NCI-H146 treated with DMSO at 0.1 percent for 48 hours (cell line): Measurements from ENCODE around the gene DNAJC4.
A peak's percentile ranks its signal among the peaks of the same experiment; 100 is the strongest.

ENCODE experiments used
- DNase-seq: peaks from one replicate; lab custom pipeline; 2025; ENCODE audit not compliant: unreplicated experiment; lab: John Stamatoyannopoulos, UW

The DNAJC4 gene

GRCh38 chr11:64208086-64208795, 22.1 kb upstream of the DNAJC4 start:
- no peak for DNase-seq

DNA sequence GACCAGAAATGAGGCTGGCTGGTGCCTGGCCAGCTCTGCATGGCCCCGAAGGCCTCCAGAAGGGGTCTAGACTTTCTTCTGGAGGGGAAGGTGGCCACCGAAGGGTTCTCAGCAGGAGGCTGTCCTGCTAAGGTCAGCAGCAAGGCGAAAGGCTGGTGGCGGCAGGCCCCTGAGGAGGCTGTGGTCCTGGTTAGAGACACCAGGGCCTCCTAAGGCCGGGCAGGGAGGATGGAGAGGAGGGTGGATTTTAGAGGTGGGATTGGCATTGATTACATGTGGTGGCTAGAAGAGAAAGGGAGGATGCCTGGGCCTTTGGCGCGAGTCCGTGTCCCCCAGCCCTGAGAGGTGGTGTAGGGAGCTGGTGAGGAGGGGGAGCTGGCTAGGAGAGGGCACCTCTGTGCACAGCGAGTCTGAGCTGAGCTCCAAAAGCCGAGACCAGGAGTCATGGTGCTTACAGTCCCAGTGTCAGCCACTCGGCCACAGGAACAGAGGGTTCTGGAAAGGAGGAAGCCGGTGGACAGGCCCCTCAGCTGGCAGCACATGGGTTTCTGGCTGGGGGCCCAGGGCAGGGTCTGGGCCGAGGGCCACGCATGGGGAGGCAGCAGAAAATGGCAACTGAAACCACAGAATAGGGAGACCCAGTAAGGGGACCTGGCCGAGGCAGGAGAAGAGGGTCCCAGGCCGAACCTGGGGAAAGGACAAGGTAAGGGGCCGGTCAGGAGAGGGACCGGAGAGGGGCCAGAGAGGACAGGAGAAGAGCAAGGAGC, 21.4 kb upstream of the DNAJC4 start:
- DNase-seq = no peak

DNA sequence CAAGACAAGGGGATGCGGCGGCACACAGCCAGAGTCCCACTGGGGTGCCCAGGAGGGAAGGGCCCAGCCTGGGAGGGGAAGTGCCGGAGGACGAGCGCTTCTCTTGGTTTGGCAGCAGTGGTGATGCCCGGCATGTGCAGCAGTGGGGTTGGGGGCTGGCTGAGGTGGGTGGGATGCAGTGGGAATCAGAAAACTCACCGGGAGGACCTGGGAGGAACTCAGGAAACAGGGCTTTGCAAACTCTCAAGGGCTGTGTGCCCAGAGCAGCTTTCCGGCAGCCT, 20.8 kb upstream of the DNAJC4 start:
- no peak for DNase-seq

GRCh38 chr11:64210301-64211020, 19.9 kb upstream of the DNAJC4 start:
- DNase-seq = no peak

DNA sequence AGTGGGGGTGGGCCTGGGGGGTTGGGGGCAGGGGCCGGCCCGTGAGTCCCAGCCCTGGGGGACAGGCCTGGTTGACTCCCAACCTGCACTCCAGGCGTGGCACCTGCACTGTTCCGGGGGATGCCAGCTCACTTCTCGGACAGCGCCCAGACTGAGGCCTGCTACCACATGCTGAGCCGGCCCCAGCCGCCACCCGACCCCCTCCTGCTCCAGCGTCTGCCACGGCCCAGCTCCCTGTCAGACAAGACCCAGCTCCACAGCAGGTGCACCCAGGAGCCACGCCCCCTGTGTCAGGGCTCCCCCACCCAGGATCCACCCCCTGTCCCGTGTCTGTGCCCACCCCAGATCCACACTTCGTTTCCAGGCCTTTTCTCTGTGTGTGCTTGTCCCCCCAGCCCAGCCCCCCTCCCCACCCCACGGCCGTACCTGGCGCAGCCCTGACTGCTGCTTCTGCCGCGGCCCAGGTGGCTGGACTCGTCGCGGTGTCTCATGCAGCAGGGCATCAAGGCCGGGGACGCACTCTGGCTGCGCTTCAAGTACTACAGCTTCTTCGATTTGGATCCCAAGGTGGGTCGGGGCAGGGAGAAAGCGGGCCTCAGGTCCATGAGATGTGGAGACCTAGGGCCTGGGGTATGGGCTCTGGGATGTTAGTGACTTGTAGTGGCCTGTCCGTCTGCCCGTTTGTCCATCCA, 19.0 kb upstream of the DNAJC4 start:
- DNase-seq = no peak

DNA sequence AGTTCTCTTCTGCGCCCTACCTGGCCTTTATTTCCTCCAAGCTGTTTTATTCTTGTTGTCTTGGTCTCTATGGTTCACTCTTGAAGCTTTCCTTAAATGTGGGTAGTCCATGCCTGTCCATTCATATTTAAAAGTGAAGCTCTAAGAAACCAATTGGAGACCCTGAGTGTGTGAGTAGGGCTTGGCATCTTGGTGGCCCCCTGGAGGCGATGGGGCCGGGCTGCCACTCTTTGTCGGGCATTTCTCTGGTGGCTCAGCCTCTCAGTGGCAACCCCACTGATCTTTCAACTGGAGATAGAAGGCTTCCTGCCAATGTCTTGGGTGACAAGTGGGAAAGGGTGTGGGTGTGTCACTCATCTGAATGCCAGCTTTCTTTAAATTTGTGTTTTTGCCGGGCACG, 13.5 kb upstream of the DNAJC4 start:
- DNase-seq = no peak

DNA sequence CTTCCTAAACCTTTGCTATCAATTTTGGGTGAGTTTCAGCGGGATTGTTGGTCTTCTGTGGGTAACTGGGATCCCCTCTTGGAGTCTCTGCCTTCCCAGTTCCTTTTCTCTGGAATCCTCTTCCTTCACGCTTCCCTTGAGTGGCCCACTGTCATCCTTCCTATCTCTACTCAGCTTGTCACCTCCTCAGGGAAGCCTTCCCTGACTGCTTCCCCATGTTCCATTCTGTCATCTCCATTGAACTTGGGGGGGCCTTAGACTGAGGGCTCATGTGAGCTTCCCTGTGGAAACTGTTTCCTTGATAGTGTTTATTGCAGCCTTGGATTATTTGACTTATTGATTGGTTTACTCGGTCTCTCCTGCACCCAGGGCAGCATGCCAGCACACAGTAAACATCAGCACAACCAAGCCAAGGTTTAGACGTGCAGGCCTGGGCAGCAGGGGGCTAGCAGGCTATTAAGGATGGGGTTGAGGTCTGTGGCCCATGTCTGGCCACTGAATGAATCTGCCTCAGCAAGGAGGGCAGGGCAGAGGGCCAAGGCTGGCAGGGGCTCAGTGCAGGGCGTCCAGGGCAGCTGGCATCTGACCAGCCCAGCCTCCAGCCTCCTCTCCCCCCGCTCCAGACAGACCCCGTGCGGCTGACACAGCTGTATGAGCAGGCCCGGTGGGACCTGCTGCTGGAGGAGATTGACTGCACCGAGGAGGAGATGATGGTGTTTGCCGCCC, 11.6 kb upstream of the DNAJC4 start:
- DNase-seq = no peak

DNA sequence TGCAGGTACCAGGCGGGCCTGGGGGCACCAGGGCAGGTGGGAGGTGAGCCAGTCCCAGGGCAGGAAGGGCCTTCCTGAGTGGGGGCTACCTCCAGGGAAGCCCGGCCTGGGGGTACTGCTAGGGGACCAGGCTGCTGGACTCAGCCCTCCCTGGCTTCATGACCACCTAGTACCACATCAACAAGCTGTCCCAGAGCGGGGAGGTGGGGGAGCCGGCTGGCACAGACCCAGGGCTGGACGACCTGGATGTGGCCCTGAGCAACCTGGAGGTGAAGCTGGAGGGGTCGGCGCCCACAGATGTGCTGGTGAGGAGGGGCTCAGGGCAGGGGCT, 11.0 kb upstream of the DNAJC4 start:
- DNase-seq = no peak

DNA sequence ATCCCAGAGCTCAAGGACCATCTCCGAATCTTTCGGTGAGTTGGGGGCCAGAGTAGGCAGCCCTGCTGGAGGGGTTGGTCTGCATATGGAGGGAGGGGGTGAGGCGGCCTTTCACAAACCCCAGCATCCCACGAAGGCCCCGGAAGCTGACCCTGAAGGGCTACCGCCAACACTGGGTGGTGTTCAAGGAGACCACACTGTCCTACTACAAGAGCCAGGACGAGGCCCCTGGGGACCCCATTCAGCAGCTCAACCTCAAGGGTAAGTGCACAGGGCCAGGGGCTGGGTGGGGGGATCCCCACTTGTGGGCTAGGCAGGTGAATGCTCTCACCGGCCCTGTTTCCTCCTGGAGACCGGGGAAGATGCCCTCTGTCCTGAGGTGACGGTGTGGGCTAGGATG, 10.6 kb upstream of the DNAJC4 start:
- no peak for DNase-seq

- no peak for DNase-seq
Measured at GRCh38 chr11:64220271-64220670, 10.1 kb upstream of the DNAJC4 start.

DNA sequence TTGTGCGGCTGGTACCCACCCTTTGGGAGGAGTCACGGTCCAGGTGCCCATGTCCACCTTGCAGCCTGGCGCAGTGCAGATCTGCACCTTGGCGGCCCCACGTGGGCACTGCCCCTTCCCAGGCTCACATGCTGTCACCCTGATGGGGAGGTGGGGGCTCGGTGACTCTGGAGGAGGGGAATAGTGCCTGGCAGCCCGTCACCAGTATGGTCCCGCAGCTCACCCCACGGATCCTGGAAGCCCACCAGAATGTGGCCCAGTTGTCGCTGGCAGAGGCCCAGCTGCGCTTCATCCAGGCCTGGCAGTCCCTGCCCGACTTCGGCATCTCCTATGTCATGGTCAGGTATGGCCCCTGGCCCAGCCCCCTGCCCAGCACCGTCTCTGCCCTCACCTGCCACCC, 9.6 kb upstream of the DNAJC4 start:
- no peak for DNase-seq

- no peak for DNase-seq
Measured at GRCh38 chr11:64222651-64223000, 7.7 kb upstream of the DNAJC4 start.

DNA sequence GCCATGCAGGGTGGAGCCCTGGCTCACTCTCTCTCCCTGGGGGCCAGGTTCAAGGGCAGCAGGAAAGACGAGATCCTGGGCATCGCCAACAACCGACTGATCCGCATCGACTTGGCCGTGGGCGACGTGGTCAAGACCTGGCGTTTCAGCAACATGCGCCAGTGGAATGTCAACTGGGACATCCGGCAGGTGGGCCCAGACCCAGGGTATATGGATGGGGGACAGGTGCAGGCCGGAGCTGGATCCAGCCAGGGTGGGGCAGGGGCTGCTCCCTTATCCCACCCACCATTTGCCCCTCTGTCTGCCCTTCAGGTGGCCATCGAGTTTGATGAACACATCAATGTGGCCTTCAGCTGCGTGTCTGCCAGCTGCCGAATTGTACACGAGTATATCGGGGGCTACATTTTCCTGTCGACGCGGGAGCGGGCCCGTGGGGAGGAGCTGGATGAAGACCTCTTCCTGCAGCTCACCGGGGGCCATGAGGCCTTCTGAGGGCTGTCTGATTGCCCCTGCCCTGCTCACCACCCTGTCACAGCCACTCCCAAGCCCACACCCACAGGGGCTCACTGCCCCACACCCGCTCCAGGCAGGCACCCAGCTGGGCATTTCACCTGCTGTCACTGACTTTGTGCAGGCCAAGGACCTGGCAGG, 7.2 kb upstream of the DNAJC4 start:
- no peak for DNase-seq

DNA sequence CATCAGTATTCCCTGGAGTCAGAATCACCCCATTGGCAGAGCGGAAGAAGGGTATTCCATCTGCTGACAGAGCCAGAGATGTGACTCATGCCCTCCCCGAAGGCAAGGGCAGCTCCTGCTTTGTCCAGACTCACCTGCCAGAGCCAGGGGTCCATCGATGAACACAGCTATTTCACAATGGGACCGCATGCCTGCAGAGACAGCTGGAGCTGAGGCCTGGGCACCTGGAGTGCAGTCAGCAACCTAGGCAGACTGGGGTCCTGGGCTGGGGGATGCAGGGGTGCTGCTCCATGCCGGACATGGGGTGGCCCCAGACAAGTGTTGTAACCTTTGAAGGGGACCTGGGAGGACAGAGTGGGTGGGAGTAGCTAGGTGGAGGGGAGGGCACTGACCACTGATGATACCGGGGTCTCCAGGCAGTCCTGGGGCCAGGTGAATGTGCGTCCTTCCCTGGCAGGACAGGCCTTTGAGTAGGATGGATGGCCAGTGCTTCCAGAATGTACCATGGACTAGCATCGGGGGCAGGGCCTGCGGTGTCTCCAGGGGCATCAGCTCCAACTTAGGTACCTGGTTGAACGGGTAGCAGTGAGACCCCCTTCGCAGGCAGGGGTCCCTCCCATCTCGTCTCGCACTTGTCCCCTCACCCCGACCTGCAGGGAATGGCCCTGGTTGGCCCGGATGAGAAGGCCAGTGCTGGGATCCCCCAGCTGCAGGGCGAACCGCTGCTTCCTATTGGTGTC, 6.0 kb upstream of the DNAJC4 start:
- DNase-seq = no peak

DNA sequence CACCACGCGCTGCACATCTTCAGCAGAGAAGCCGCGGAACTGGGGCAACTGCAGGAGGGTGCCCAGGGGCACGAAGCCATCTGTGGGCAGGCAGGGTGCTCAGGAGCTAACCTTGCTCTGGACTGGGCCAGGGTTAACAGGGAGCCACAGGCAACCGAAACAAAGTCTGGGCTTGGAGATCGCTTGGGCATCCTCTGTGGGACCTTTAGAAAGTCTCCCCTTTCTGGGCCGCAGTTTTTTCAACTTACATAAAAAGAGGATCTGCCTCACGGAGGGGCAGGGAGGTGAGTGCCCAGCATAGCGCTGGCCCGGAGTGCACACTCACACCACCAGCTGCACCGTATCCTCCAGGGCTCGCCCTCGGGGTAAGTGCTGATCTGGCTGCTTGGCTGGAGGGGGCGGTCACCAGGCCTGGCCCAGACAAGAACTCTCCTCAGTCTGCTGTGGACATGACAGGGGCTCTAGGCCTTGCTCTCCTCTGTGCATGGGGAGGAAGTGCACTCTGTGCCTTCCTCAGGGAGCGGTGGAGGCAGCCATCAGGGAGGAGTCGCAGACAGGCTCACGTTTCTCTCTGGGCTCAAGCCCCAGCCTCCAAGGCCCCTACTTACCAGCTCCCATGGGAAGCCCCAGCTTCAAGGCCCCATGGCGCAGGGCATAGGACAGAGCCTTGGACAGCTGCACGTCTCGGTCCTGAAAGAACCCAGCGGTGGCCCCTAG, 5.3 kb upstream of the DNAJC4 start:
- DNase-seq = no peak

- peak; percentile 60 for DNase-seq
Measured at GRCh38 chr11:64225608-64226506, 4.5 kb upstream of the DNAJC4 start, which contains the start of the genes NUDT22 and TRPT1. NUDT22 (plus strand) TSS chr11:64226274; CDS start chr11:64226653, 379 bp downstream. TRPT1 (minus strand) TSS chr11:64226186; CDS start chr11:64225860, 326 bp downstream.

DNA sequence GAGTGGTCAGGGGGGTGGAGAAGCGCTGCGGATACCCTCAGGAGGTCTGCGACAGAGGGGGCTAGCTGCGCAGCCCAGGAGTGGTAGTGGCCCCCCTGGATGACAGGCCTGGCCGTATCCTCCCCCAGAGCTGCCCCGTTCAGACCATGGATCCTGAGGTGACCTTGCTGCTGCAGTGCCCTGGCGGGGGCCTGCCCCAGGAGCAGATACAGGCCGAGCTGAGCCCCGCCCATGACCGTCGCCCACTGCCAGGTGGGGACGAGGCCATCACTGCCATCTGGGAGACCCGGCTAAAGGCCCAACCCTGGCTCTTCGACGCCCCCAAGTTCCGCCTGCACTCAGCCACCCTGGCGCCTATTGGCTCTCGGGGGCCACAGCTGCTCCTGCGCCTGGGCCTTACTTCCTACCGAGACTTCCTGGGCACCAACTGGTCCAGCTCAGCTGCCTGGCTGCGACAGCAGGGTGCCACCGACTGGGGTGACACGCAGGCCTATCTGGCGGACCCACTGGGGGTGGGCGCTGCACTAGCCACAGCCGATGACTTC, 3.8 kb upstream of the DNAJC4 start:
- DNase-seq = peak; percentile 21

DNA sequence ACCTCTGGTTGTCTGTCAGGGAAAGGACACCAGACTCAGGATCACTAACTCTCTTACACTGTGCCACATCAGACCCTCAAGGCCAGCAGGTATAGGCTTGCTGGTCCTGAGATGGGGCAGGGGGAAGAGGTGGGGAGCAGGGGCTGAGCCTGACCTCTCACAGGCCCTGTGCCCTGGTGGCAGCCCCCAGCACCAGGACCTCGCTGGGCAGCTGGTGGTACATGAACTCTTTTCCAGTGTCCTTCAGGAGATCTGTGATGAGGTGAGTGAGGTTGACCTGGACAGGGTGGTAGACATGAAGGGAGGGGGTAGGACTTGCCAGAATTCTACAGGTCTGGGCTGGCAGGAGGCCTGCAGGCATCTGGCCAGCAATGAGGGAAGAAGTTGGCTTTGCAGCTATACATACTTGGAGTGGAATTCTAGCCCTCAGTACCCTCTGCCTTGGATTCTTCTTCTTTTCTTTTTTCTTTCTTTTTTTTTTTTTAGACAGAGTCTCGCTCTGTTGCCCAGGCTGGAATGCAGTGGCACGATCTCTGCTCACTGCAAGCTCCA, 2.9 kb upstream of the DNAJC4 start:
- no peak for DNase-seq
